ENCODE measurements around the gene ZNF213. TPM values are rescaled to one million over a fixed set of nuclear protein-coding genes. Genes with fewer than 3 reads are reported as not detected.

The ZNF213 gene
- polyA plus RNA-seq, 1 donor from 2014 or later: 5.1 TPM

GRCh38 chr16:3119701-3120408 is 15.0 kb upstream of the ZNF213 start:
- no peak overlapping the region for H3K27ac ChIP-seq (ENCODE audit: low read length)
- TF ChIP-seq RAD21 (conservative IDR thresholded peaks at IDR 0.05) (no peak), POLR2AphosphoS5 (IDR thresholded peaks at IDR 0.05) (no peak), EP300 (conservative IDR thresholded peaks at IDR 0.05; ENCODE audit: poor library complexity, severe bottlenecking) (no peak), MXI1 (conservative IDR thresholded peaks at IDR 0.05; ENCODE audit: poor library complexity, severe bottlenecking) (no peak), SMC3 (conservative IDR thresholded peaks at IDR 0.05; ENCODE audit: poor library complexity) (no peak), TAF1 (IDR thresholded peaks at IDR 0.05; ENCODE audit: low read depth) (no peak), CTCF (IDR thresholded peaks at IDR 0.05; ENCODE audit: poor library complexity, severe bottlenecking) (no peak), EZH2 (IDR thresholded peaks at IDR 0.05; ENCODE audit: borderline replicate concordance, insufficient read depth, low read length, poor library complexity, severe bottlenecking) (no peak), REST (IDR thresholded peaks at IDR 0.05; ENCODE audit: borderline replicate concordance) (no peak)
- no peak overlapping the region for H3K9ac ChIP-seq (ENCODE audit: low read length)
- no peaks in the 10 kb centered on the region for H3F3A ChIP-seq (ENCODE audit: insufficient read depth, low read length, poor library complexity, severe bottlenecking)
- H3K4me2 ChIP-seq (ENCODE audit: low read length): no peak overlapping the region
- H3K79me2 ChIP-seq (replicated peaks; ENCODE audit: insufficient read depth, low read length): no peaks in the 10 kb centered on the region
- no peaks in the 10 kb centered on the region for H3K9me3 ChIP-seq (ENCODE audit: low read length)
- no peak overlapping the region for H2AFZ ChIP-seq (ENCODE audit: low read depth, low read length)
- H3K36me3 ChIP-seq (ENCODE audit: insufficient read depth, low read length): no peaks in the 10 kb centered on the region
- H3K4me3 ChIP-seq (ENCODE audit: low read length): no peak overlapping the region
- no peaks in the 10 kb centered on the region for H3K27me3 ChIP-seq (ENCODE audit: insufficient read depth, low read depth, low read length)
- H3K9me2 ChIP-seq (ENCODE audit: insufficient read depth, low read length): no peaks in the 10 kb centered on the region
- no peaks in the 10 kb centered on the region for H4K20me1 ChIP-seq (ENCODE audit: insufficient read depth)

GRCh38 chr16:3120435-3120834 is 14.4 kb upstream of the ZNF213 start:
- Histone ChIP-seq H3K27me3 (ENCODE audit: insufficient read depth, low read depth, low read length) (no peaks in the 10 kb centered on the region), H3F3A (ENCODE audit: insufficient read depth, low read length, poor library complexity, severe bottlenecking) (no peaks in the 10 kb centered on the region), H3K27ac (ENCODE audit: low read length) (no peak overlapping the region), H3K4me3 (ENCODE audit: low read length) (no peak overlapping the region), H3K4me2 (ENCODE audit: low read length) (no peak overlapping the region), H4K20me1 (ENCODE audit: insufficient read depth) (no peaks in the 10 kb centered on the region), H3K36me3 (ENCODE audit: insufficient read depth, low read length) (no peaks in the 10 kb centered on the region), H2AFZ (ENCODE audit: low read depth, low read length) (no peak overlapping the region), H3K79me2 (replicated peaks; ENCODE audit: insufficient read depth, low read length) (no peaks in the 10 kb centered on the region), H3K9me2 (ENCODE audit: insufficient read depth, low read length) (no peaks in the 10 kb centered on the region), H3K9ac (ENCODE audit: low read length) (no peak overlapping the region), H3K9me3 (ENCODE audit: low read length) (no peaks in the 10 kb centered on the region)
- TF ChIP-seq EP300 (conservative IDR thresholded peaks at IDR 0.05; ENCODE audit: poor library complexity, severe bottlenecking) (no peak), EZH2 (IDR thresholded peaks at IDR 0.05; ENCODE audit: borderline replicate concordance, insufficient read depth, low read length, poor library complexity, severe bottlenecking) (no peak), SMC3 (conservative IDR thresholded peaks at IDR 0.05; ENCODE audit: poor library complexity) (no peak), RAD21 (conservative IDR thresholded peaks at IDR 0.05) (no peak), CTCF (IDR thresholded peaks at IDR 0.05; ENCODE audit: poor library complexity, severe bottlenecking) (no peak), REST (IDR thresholded peaks at IDR 0.05; ENCODE audit: borderline replicate concordance) (no peak), MXI1 (conservative IDR thresholded peaks at IDR 0.05; ENCODE audit: poor library complexity, severe bottlenecking) (no peak), TAF1 (IDR thresholded peaks at IDR 0.05; ENCODE audit: low read depth) (no peak), POLR2AphosphoS5 (IDR thresholded peaks at IDR 0.05) (no peak)
